ENCODE results near the gene MRPS16.

MRPS16 gene

DNA sequence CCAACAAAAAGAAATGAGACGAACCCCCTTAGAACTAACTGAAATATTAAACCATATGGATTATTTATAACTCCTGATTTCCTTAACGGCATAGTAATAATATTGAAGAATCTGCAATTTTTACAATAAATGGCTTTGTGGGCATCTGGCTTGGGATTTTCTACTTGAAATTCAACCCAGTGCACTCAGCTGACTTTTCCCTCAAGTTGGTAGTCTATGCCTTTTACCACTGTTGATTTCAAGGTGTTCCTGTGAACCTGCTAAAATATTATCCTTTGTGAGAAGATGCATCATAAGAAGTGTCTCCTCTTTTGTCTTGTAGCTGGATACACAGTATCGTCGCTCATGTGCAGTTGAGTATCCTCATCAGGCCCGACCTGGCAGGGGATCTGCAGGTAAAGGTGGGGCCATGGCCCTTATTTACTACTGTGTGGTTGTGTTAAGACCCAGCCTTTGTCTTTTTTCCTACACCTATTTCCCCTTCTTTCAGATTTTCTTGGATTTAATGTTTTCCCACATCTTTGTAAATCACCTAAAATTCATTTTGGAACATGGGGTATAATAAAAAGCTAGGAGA lies 13.4 kb downstream of the MRPS16 start:
- DNase-seq = no peak

- DNase-seq = no peak
These were observed 17.7 kb downstream of the MRPS16 start for GRCh38 chr10:73234695-73235094.

- no peak for DNase-seq
These were observed 18.6 kb downstream of the MRPS16 start for GRCh38 chr10:73233883-73234282.

DNA sequence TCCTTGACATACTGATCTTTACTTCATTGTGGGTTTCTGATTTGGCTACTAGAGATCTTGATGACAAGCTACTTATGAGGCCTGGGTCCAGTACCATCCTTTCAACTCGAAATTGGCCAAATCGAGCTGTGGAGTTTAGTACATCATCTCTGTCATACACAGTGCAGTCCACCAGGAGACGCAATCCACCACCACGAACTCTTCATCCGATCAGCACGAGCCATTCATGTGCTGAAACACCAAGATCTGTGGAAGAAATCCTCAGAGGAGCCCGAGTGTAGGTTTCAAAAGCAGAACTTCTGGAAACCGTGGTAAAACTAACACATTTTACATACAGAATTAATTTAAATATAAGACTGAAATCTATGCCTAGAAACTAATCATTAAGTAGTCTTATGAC lies 19.6 kb downstream of the MRPS16 start:
- no peak for DNase-seq

DNA sequence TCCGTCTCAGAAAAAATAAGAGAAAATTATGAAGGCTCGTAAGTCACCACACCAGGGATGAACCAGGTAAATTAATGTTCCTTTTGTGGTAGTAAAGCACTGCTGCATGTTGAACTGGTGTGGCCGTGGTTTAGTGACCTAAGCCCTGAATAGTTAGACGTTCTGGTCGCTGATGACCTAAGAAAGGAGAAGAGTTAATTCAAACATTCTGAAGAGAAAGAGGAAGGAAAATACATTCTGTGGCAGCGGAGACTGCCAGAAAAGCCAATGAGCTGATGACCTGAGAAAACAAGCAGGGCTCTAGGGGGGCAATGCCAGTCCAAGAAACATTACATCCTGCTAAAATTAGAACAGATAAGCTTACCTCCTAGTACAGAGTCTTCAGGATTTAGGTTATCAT lies 22.9 kb downstream of the MRPS16 start:
- DNase-seq = no peak

DNA sequence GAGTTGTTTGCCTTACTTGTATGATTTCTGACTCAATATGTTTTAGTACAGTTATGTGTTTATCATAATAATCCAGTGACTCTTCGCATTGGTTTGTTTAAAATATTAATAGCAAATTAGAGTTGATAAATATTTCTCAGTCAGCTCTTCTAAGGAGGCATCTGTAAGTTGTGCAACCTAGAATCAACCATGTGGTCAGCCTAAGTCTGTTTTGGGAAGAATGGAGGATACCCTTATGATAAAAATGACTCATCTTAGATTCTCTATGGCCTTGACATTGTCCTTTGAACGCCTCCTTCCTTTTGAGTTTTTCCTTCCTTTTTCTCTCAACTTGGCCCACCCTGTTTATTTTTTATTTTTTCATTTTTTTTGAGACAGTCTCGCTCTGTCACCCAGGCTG lies 24.2 kb downstream of the MRPS16 start:
- DNase-seq = no peak

DNA sequence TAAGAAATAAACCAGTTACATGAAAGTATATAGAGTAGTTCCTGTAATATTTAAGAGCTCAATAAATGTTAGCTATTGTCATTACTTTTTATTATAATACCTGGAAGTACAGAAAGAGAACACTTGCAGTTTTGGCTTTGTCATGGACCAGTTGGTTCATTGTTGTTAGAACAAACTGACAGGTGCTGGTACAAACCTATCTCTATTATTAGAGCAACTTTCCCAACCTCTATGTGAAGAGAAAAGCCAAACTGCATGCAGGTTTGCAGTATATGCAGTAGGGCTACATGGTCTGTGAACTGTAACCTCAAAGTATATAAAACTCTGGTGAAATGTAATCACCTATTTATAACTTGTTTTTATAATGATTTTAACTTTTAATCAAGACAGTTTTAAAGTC lies 25.8 kb downstream of the MRPS16 start:
- DNase-seq = no peak

- no peak for DNase-seq
These were observed 26.9 kb downstream of the MRPS16 start for GRCh38 chr10:73225518-73225917.

DNA sequence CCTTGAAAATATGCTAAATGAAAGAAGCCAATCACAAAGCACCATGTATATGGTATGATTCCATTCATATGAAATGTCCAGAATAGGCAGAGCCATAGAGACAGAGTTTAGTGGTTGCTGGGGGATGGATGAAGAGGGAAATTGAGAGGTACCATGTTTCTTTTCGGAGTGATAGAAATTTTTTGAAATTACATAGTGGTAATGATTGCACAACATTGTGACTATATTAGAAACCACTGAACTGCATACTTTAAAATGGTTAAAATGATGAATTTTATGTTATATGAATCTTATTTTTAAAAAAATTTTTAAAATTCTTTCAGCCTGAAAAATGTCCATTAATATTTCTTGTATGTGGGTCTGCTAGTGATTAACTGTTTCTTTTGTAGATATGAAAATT lies 31.5 kb downstream of the MRPS16 start:
- DNase-seq = no peak

DNA sequence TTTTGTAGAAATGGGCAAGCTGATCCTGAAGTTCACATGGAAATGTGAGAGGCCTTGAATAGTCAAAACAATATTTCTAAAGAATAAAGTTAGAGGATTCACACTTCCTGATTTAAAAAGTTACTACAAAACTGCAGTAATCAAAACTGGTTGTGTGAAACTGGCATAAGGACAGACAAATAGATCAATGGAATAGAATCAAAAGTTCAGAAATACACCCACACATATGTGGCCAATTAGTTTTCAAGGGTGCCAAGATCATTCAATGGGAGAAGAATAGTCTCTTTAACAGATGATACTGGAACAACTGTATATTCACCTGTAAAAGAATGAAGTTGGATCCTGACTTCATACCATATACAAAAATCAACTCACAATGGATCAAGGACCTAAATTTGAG lies 33.1 kb downstream of the MRPS16 start:
- DNase-seq = no peak

GRCh38 chr10:73218431-73219191 lies 33.8 kb downstream of the MRPS16 start:
- DNase-seq = no peak

- no peak for DNase-seq
These were observed 34.8 kb downstream of the MRPS16 start for GRCh38 chr10:73217628-73218027.

- DNase-seq = no peak
These were observed 36.7 kb downstream of the MRPS16 start for GRCh38 chr10:73215749-73216148.

GRCh38 chr10:73211106-73211811 lies 41.2 kb downstream of the MRPS16 start:
- no peak for DNase-seq

GRCh38 chr10:73210395-73211105 lies 41.9 kb downstream of the MRPS16 start:
- DNase-seq = no peak

GRCh38 chr10:73209705-73210104 lies 42.7 kb downstream of the MRPS16 start:
- no peak for DNase-seq

- no peak for DNase-seq
These were observed 44.6 kb downstream of the MRPS16 start for GRCh38 chr10:73207883-73208282.

DNA sequence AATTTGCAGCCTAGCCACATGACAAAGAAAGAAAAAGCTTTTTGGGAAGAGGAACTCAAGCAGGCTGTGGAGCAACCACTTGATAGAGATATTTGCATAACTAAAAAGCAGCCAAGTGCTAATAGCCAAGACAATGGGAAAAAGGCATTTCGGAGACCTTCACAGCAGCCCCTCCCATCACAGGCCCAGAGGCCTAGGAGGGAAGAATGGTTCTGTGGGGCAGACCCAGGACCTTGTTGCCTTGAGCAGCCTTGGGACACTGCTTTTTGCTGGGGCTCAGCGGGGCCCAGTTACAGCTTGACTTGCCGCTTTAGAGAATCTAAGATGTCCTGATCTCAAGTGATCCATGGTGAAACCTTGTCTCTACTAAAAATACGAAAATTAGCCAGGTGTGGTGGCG lies 46.1 kb downstream of the MRPS16 start:
- DNase-seq = no peak

- DNase-seq = no peak
These were observed 46.6 kb downstream of the MRPS16 start for GRCh38 chr10:73205890-73206289.

GRCh38 chr10:73205081-73205480 lies 47.4 kb downstream of the MRPS16 start:
- no peak for DNase-seq

Measured in CD4-positive, alpha-beta T cell treated with Interleukin-17A for 4 hours (primary cell).